Ishikawa (cell line): Measurements from ENCODE around the gene ZFAND3.

Experiments used
- CEBPB ChIP-seq: IDR thresholded peaks from 2 replicates; pipeline ENCODE4 v1.6.1; 2012
- CREB1 ChIP-seq: IDR thresholded peaks from 2 replicates; pipeline ENCODE4 v1.6.1; 2012; ENCODE audit warnings: low read depth
- EGR1 ChIP-seq: IDR thresholded peaks from 2 replicates; pipeline ENCODE4 v1.6.1; 2012
- EP300 ChIP-seq: IDR thresholded peaks from 2 replicates; pipeline ENCODE4 v1.6.1; 2012; ENCODE audit warnings: borderline replicate concordance
- FOXM1 ChIP-seq: IDR thresholded peaks from 2 replicates; pipeline ENCODE4 v1.6.1; 2012; ENCODE audit warnings: low read depth, borderline replicate concordance
- MAX ChIP-seq: IDR thresholded peaks from 2 replicates; pipeline ENCODE4 v1.6.1; 2012
- NFIC ChIP-seq: IDR thresholded peaks from 2 replicates; pipeline ENCODE4 v1.6.1; 2012
- RAD21 ChIP-seq: IDR thresholded peaks from 2 replicates; pipeline ENCODE4 v1.6.1; 2012; ENCODE audit warnings: low read depth
- TAF1 ChIP-seq: IDR thresholded peaks from 2 replicates; pipeline ENCODE4 v1.6.1; 2012; ENCODE audit warnings: low read depth, mild to moderate bottlenecking
- TCF12 ChIP-seq: IDR thresholded peaks from 2 replicates; pipeline ENCODE4 v1.6.1; 2012; ENCODE audit warnings: low read depth
- TEAD4 ChIP-seq: IDR thresholded peaks from 2 replicates; pipeline ENCODE4 v1.6.1; 2012
- USF1 ChIP-seq: IDR thresholded peaks from 2 replicates; pipeline ENCODE4 v1.6.1; 2012
- YY1 ChIP-seq: IDR thresholded peaks from 2 replicates; pipeline ENCODE4 v1.6.1; 2012; ENCODE audit warnings: low read depth
- ZBTB7A ChIP-seq: IDR thresholded peaks from 2 replicates; pipeline ENCODE4 v1.6.1; 2012; ENCODE audit warnings: low read depth
- TF ChIP-seq, protein P1 (sequence below): IDR thresholded peaks from 2 replicates; pipeline ENCODE4 v1.6.1; 2012; ENCODE audit warnings: low read depth, mild to moderate bottlenecking

The ZFAND3 gene

DNA sequence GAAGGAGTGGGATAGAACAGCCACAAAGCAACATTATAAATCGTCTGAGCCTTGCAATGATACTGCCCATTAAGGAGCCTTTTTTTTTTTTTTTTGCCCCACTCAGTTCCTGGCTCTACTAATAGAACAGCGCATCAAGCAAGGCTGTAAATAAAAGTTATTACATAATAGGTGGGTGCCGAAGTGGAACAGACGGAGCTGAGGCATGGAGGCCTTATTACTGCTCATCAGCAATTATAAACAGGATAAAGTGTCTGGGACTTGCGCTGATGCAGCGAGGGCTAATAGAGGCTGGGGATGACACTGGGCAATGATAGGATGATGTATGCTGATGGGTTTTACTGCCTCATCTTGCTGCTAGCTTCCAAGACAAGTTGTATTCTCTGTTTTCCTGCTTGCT is 272.1 kb downstream of the ZFAND3 start:
- TF ChIP-seq CEBPB (no peak), MAX (no peak), EGR1 (no peak), USF1 (no peak), YY1 (no peak)
- TF ChIP-seq, protein P1, sequence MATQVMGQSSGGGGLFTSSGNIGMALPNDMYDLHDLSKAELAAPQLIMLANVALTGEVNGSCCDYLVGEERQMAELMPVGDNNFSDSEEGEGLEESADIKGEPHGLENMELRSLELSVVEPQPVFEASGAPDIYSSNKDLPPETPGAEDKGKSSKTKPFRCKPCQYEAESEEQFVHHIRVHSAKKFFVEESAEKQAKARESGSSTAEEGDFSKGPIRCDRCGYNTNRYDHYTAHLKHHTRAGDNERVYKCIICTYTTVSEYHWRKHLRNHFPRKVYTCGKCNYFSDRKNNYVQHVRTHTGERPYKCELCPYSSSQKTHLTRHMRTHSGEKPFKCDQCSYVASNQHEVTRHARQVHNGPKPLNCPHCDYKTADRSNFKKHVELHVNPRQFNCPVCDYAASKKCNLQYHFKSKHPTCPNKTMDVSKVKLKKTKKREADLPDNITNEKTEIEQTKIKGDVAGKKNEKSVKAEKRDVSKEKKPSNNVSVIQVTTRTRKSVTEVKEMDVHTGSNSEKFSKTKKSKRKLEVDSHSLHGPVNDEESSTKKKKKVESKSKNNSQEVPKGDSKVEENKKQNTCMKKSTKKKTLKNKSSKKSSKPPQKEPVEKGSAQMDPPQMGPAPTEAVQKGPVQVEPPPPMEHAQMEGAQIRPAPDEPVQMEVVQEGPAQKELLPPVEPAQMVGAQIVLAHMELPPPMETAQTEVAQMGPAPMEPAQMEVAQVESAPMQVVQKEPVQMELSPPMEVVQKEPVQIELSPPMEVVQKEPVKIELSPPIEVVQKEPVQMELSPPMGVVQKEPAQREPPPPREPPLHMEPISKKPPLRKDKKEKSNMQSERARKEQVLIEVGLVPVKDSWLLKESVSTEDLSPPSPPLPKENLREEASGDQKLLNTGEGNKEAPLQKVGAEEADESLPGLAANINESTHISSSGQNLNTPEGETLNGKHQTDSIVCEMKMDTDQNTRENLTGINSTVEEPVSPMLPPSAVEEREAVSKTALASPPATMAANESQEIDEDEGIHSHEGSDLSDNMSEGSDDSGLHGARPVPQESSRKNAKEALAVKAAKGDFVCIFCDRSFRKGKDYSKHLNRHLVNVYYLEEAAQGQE, result no peak

DNA sequence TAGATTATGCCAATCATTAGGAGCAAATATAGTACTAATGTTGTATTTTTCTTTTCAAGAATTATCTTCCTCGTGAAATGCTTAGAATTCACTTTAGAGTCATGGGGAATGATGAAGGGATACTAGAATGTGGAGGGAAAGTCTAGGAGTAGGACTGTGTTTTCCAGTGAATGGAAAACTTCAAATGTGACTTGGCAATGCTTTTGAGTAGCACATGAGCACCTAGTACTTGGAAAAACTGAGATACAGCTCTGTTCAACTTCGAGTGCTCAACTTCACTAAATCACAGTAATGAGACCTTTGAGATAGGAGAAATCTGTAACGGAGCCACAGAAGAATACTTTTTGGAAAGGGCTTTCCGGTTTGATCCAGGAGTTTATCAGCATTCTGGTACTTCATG is 272.9 kb downstream of the ZFAND3 start:
- no peak for TF ChIP-seq RAD21
- TF ChIP-seq MAX, result no peak
- no peak for TF ChIP-seq TEAD4
- no peak for TF ChIP-seq TAF1
- TF ChIP-seq, protein P1, result no peak
- TF ChIP-seq NFIC, result no peak
- no peak for TF ChIP-seq TCF12
- no peak for TF ChIP-seq CREB1
- TF ChIP-seq CEBPB, result no peak
- no peak for TF ChIP-seq ZBTB7A
- no peak for TF ChIP-seq FOXM1

- TF ChIP-seq, protein P1, result no peak
- no peak for TF ChIP-seq FOXM1
- no peak for TF ChIP-seq USF1
- TF ChIP-seq CEBPB, result no peak
- no peak for TF ChIP-seq EGR1
- no peak for TF ChIP-seq NFIC
- no peak for TF ChIP-seq ZBTB7A
- no peak for TF ChIP-seq TAF1
- TF ChIP-seq YY1, result no peak
- no peak for TF ChIP-seq EP300
- TF ChIP-seq TCF12, result no peak
- no peak for TF ChIP-seq RAD21
Measured at GRCh38 chr6:38092964-38093363, 273.4 kb downstream of the ZFAND3 start.

DNA sequence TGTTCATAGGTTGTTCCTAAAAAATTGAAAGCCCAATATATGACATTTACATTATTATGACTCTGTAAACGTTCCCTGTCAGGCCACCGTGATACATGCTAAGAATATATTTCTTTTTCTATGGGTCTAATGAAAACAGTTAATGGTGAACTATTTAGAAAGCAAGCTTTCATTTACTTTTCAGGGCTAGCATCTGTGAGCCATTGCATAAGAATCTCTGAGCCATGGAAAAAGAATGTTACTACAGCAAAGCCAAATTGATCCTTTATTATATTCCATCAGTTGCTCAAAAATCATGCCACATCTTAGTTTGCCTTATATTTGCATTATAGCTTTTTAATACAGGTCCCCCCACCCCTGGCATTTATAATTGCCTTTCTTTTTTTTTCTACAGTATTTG is 275.5 kb downstream of the ZFAND3 start:
- TF ChIP-seq FOXM1 (no peak), TCF12 (no peak), EP300 (no peak), EGR1 (no peak), TEAD4 (no peak), CEBPB (no peak), RAD21 (no peak), YY1 (no peak), MAX (no peak), CREB1 (no peak), NFIC (no peak)
- TF ChIP-seq, protein P1, result no peak
